ENCODE measurements around the gene ATP5PD.
"Not testable (repeated sequence)": the region's sequence is repeated elsewhere in the genome, so short reads cannot be mapped to it uniquely, and the experiment has no call there.

Gene ATP5PD

DNA sequence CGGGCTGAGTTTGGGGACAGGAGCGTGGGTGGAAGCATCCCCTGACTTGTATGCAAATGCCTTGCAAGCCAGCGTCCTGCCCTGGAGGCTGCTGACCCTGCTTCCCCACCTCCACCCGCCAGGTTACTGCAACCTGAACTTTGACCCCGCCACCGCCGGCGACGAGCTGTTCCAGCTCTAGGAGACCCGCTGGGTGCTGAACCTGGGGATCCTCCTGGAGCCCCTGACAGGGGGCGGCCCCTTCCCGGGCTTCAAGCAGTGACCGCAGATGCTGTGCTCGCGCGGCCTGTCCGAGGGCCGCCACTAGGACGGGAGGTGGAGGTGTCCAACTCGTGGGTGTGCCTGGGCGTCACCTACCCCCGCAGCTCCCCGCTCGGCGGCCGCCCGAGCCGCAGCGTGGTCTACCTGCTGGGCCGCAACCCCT is 30.3 kb upstream of the ATP5PD start:
- no peak for DNase-seq

- no peak for DNase-seq
Measured at GRCh38 chr17:75075597-75076336, 29.0 kb upstream of the ATP5PD start.

GRCh38 chr17:75074532-75074931 is 27.8 kb upstream of the ATP5PD start:
- DNase-seq, result no peak

DNA sequence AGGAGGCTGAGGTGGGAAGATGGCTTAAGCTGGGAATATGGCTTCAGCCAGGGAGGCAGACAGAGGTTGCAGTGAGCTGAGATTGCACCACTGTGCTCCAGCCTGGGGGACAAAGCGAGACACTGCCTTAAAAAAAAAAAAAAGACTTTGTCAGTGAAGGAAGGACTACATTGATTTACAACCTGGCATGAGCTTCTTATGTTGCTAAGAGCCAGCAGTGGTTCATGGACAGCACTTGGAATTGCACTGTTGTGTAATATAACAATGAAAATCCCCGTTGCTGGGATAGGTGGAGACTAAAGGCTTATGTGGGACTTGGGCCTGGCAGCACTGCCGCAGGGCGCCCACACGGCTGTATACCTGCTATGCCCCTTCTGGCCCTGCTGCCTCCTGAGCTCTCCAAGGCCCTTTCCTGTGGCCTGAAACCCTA is 26.9 kb upstream of the ATP5PD start:
- DNase-seq, result no peak

GRCh38 chr17:75072909-75073308 is 26.1 kb upstream of the ATP5PD start:
- DNase-seq, result not testable (repeated sequence)

DNA sequence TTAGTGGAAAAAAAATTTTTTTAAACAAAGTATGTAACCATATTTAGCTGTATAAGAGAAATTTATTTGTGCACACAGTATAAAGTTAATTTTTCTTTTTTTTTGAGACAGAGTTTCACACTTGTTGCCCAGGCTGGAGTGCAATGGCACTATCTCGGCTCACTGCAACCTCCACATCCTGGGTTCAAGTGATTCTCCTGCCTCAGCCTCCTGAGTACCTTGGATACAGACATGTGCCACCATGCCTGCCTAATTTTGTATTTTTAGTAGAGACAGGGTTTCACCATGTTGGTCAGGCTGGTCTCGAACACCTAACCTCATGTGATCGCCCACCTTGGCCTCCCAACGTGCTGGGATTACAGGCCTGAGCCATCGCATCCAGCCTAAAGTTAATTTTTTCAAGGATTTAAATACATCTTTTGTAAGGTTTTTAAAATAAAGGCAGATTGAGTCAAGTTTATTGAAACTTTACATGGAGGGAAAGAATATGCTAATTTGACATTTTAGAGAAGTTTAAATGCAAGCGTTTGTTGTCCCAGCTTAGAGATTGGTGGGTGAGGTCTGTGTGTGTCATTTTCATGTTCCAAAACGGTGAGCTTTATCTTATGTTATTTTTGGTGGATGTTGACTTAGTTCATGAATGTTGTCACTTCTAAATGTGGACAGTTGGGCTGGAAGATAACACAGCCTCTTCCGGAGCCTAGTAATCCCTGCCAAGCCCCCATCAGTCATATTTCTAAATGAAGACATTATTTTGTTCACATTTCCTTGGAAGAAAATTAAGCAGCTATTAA is 24.9 kb upstream of the ATP5PD start:
- DNase-seq, result not testable (repeated sequence)

DNA sequence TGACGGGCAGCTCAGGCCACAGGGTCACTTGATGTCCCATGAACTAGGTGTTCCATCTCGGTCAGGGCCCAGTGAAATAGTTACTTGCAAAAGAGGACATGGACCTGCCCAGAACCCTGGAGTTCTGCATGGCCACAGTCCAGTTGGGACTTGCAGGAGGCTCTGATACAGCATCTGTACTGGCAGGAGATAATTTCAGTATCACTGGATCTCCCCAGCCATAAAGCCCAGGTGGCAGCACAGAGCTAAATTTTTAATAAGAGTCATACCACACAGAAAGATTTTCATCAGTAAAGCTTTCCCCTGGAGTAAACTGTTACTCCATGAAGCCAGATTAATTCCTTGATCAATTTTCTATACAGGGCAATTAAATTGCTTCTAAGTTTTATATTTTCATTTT is 23.0 kb upstream of the ATP5PD start:
- no peak for DNase-seq

GRCh38 chr17:75068750-75069149 is 22.0 kb upstream of the ATP5PD start:
- no peak for DNase-seq

DNA sequence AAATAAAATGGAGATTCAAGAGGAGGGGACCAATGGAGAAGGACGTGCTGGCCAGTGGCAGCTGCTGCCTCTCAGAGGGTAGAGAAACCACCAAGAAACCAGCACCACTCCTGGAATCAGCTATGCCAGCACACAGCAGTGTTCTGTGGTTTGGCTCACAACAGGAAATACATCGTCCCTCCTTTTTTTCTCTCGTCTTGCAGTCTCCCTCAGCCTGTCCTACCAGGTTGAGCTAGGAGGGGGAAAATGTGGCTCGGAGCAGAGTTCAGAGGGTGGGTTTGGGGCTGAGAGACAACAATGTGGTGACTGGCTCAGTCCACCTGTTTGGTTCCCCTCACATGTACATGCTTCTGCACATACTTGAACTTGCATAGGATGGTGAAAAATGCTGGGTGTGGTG is 21.1 kb upstream of the ATP5PD start:
- DNase-seq, result no peak

DNA sequence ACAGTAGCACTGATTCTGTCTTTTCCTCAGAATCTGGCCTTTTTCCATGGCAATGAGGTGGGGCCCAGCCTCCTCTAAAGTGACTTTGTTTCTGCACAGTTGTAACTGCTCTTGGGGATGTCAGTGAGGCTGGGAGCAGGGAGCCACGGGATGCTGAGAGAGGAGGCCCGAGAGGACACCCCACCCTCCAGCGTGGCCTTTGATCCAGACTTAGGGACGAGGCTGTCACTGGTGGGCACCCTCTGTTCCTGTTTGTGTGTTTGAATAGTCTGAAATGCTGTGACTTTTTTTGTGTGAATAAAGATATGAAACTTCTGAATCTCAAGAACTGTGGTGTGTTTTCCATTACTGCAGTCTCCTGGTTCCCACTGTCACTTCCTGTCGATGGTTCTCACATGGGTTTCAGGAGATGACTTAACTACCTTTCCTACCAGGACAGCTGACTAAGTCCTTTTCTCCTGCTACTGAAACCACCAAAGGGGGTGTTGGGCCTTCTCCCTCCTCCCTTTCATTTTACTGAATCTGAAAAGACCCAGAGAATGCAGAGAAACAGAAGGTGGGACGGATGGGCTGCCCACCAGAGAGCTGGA is 18.9 kb upstream of the ATP5PD start:
- DNase-seq, result no peak

- DNase-seq, result no peak
Measured at GRCh38 chr17:75064867-75065561, 18.2 kb upstream of the ATP5PD start.

DNA sequence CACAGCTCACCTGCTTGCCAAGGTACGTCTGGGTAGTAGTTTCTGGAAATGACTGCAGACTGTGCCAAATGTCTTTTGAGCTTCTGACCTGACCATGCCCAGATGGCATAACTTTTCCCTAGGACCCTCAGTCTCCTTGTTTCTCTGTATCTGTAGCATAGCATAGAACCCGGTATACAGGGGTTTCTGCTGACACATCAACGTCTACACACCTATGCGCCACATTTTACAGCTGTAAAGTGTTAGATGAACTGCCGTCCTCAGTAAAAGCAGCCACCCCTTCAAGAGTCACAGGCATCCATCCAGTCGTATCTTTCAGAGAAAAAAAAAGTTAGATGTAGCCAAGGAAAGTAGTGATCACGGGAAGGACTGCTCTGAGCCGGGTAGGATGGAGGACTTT is 17.7 kb upstream of the ATP5PD start:
- DNase-seq, result no peak

GRCh38 chr17:75064040-75064439 is 17.3 kb upstream of the ATP5PD start:
- no peak for DNase-seq

- no peak for DNase-seq
Measured at GRCh38 chr17:75063626-75064025, 16.9 kb upstream of the ATP5PD start.

DNA sequence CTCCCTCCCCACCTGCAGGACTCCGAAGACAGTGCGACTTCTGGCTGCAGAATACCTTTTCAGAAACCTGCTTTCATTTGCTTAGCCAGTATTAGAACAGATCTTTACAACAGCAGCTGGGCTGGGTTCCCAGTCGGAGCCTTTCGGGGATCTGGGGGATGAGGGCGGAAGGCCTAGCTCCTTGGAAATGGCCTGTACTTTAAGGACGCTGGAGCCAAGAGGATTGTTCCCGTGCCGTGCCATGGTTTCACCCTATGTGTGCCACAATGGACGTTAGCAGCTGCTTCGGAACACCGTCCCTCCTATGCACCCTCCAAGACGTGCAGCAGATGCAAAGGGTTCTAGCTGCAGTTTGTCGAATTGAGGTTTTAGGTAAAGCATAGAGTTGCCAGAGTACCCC is 16.4 kb upstream of the ATP5PD start:
- DNase-seq, result no peak

- no peak for DNase-seq
Measured at GRCh38 chr17:75061618-75062017, 14.8 kb upstream of the ATP5PD start.

DNA sequence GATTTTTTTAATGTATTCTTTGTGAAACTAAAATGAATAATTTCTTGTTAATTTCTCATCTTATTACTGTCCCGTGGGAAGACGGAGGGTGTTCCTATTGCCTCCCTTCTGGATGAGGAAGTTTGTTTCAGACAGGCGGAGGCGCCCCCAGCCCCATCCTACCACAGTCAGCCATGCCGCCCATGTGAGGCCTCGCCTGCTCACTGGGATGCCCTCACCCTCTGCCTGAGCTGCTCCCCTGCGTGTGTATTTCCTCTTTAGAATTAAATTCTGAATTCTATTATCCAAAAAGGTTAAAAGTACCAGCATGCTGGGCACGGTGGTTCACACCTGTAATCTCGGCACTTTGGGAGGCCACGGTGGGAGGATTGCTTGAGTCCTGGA is 14.3 kb upstream of the ATP5PD start:
- no peak for DNase-seq

DNA sequence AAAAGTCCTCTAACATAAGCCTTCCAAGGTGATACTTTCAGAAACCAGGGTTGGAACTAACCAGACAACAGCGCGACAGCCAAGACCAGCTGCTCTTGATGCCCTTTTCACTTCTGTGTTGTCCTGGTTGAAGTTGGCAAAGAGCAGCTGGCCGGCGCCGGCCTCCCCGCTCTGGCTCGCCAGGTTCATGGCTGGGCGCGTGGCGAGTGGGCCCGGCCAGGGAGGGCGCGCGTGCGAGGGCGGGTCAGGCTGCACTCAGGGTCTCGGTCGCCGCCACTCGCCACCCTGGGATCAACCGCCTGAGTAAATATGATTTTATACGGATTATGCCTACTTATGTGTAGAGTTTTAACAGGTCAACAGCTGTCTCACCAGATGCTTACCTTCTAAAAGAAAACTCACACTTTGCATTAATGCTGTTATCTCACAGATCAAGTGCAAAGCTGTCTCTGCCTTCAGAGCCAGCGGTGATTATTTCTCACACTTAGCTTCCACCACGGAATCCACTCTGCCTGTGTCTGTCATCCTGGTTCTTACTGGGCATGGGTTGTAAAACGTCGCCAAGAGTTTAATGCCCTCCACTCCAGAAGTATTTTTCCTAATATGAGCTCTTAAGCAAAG is 13.8 kb upstream of the ATP5PD start:
- DNase-seq, result no peak

- no peak for DNase-seq
Measured at GRCh38 chr17:75059369-75060345, 12.9 kb upstream of the ATP5PD start.

GRCh38 chr17:75051941-75052340 is 5.2 kb upstream of the ATP5PD start:
- DNase-seq, result no peak

GRCh38 chr17:75049706-75050105 is 2.9 kb upstream of the ATP5PD start:
- DNase-seq, result no peak

GRCh38 chr17:75049057-75049456 is 2.3 kb upstream of the ATP5PD start:
- DNase-seq, result no peak
